K562 (cell line): ENCODE measurements around the gene CENPH. TPM values are rescaled to one million over a fixed set of nuclear protein-coding genes. Genes with fewer than 3 reads are reported as not detected.

Source experiments
- CEBPB ChIP-seq: fragments of 450-650 bp; IDR thresholded peaks from 2 replicates; pipeline ENCODE4 v1.6.1; 2016; ENCODE audit warnings: missing genetic modification characterization, missing compliant biosample characterization
- ESRRB ChIP-seq: fragments of 250-450 bp; sonication (Bioruptor Pico); IDR thresholded peaks from 2 replicates; pipeline ENCODE4 v1.5.0; 2020; ENCODE audit warnings: mild to moderate bottlenecking, moderate library complexity, borderline replicate concordance
- FOS ChIP-seq: IDR thresholded peaks from 3 replicates; pipeline ENCODE4 v1.6.1; 2011; ENCODE audit not compliant: insufficient read length; ENCODE audit errors: extremely low read depth
- HNRNPH1 ChIP-seq: fragments of 200-400 bp; formaldehyde crosslinking; optimal IDR thresholded peaks from 2 replicates; pipeline ENCODE3; 2017; ENCODE audit warnings: low read depth, mild to moderate bottlenecking, low read length, moderate library complexity
- KDM5B ChIP-seq: fragments of 200-600 bp; sonication (generic); IDR thresholded peaks from 2 replicates; pipeline ENCODE4 v1.6.1; 2012; ENCODE audit warnings: low read depth, mild to moderate bottlenecking, moderate library complexity, low read length, control low read depth, inconsistent platforms; ENCODE audit not compliant: insufficient replicate concordance
- MEF2D ChIP-seq: conservative IDR thresholded peaks from 2 replicates; pipeline ENCODE4 v1.6.1; 2016; ENCODE audit warnings: low read depth, missing genetic modification characterization, missing compliant biosample characterization
- PCBP2 ChIP-seq: fragments of 200-400 bp; formaldehyde crosslinking; IDR thresholded peaks from 2 replicates; pipeline ENCODE4 v1.6.1; 2018; ENCODE audit warnings: low read length, low read depth, mild to moderate bottlenecking, moderate library complexity; ENCODE audit not compliant: poor library complexity, severe bottlenecking
- POLR2AphosphoS2 ChIP-seq: IDR thresholded peaks from 2 replicates; pipeline ENCODE4 v1.6.1; 2012; ENCODE audit warnings: low read length, improper control_type of control experiment
- PURB ChIP-seq: sonication (generic); formaldehyde crosslinking; IDR thresholded peaks from 2 replicates; pipeline ENCODE4 v1.9.0; 2021; ENCODE audit warnings: low read depth, mild to moderate bottlenecking, missing genetic modification reagents
- RAD51 ChIP-seq: fragments of 450-650 bp; IDR thresholded peaks from 2 replicates; pipeline ENCODE4 v1.7.1; 2016; ENCODE audit warnings: low read depth, mild to moderate bottlenecking, borderline replicate concordance
- SMAD3 ChIP-seq: fragments of 450-650 bp; formaldehyde crosslinking; conservative IDR thresholded peaks from 2 replicates; pipeline ENCODE4 v1.4.0; 2020; ENCODE audit warnings: mild to moderate bottlenecking
- TRIM24 ChIP-seq, 2 experiments: fragments of 450-650 bp; IDR thresholded peaks; 2 replicates each; pipeline ENCODE4 v1.6.1; 2016
- ZMIZ1 ChIP-seq, 2 experiments: fragments of 150-350 bp in 1 of 2; IDR thresholded peaks; 2 replicates each; pipeline ENCODE4 v1.6.1; 2012 to 2016; ENCODE audit warnings: low read depth in 2 of 2, low read length in 2 of 2, mild to moderate bottlenecking in 1 of 2, moderate library complexity in 1 of 2
- ZNF212 ChIP-seq: fragments of 450-650 bp; formaldehyde crosslinking; IDR thresholded peaks from 2 replicates; pipeline ENCODE4 v1.4.0; 2020; ENCODE audit warnings: mild to moderate bottlenecking
- ZNF224 ChIP-seq: sonication (generic); formaldehyde crosslinking; IDR thresholded peaks from 2 replicates; pipeline ENCODE4 v1.8.0; 2022; ENCODE audit warnings: mild to moderate bottlenecking, missing genetic modification reagents
- ZNF316 ChIP-seq: fragments of 450-650 bp; IDR thresholded peaks from 2 replicates; pipeline ENCODE4 v1.6.1; 2016
- ZNF766 ChIP-seq: fragments of 200-800 bp; sonication (Bioruptor generic); conservative IDR thresholded peaks from 2 replicates; pipeline ENCODE4 v1.6.1; 2016; ENCODE audit warnings: missing genetic modification characterization, missing compliant biosample characterization
- polyA plus RNA-seq, 8 experiments: library from polyadenylated mRNA; depleted of rRNA in 4 of 8; stranded (reverse) in 5 of 8; unstranded in 3 of 8; fragments of >200 nt; fragmentation: Nextera tagmentation in 2 of 8; fragmentation: Illumina TruSeq in 1 of 8; extraction: Ambion mirVana in 2 of 8; extraction: Trizol in 1 of 8; gene quantifications; 2 replicates each; pipeline versions ENCODE4 v1.2.1 to v1.2.3, GENCODE V29; 2011 to 2014; ENCODE audit warnings: inconsistent platforms in 1 of 8, missing spikeins in 1 of 8
- total RNA-seq, 7 experiments: library from RNA; depleted of rRNA in 6 of 7; stranded (reverse); fragments of >200 nt in 6 of 7; fragmentation: Illumina TruSeq in 2 of 7; extraction: Trizol in 2 of 7; gene quantifications; 2 replicates each; pipeline versions ENCODE4 v1.2.1 to v1.2.3, GENCODE V29; 2011 to 2021; ENCODE audit warnings: low replicate concordance in 1 of 7
- TF ChIP-seq, protein P1 (sequence below): IDR thresholded peaks from 2 replicates; pipeline ENCODE4 v1.6.1; 2012; ENCODE audit warnings: low read depth, low read length, improper control_type of control experiment, borderline replicate concordance
- TF ChIP-seq, protein P2 (sequence below): fragments of 450-650 bp; IDR thresholded peaks from 2 replicates; pipeline ENCODE4 v1.6.1; 2016; ENCODE audit warnings: antibody characterized with exemption
- TF ChIP-seq, protein P3 (sequence below): IDR thresholded peaks from 2 replicates; pipeline ENCODE4 v1.6.1; 2011; ENCODE audit not compliant: insufficient read length; ENCODE audit errors: extremely low read depth

Gene CENPH
- total and polyA plus RNA-seq, 9 of the 15 experiments (the other 6 are each of a cell fraction or from before 2014, with no cell fraction given): 10.5 to 124 (median 74.9) TPM

- TF ChIP-seq, protein P1, sequence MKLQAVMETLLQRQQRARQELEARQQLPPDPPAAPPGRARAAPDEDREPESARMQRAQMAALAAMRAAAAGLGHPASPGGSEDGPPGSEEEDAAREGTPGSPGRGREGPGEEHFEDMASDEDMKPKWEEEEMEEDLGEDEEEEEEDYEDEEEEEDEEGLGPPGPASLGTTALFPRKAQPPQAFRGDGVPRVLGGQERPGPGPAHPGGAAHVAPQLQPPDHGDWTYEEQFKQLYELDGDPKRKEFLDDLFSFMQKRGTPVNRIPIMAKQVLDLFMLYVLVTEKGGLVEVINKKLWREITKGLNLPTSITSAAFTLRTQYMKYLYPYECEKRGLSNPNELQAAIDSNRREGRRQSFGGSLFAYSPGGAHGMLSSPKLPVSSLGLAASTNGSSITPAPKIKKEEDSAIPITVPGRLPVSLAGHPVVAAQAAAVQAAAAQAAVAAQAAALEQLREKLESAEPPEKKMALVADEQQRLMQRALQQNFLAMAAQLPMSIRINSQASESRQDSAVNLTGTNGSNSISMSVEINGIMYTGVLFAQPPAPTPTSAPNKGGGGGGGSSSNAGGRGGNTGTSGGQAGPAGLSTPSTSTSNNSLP: no peak
- TF ChIP-seq CEBPB (peak; percentile 96), FOS (no peak), ZNF224 (CRISPR knock-in tag) (no peak), ZNF316 (0 out of 2 replicates have a peak, but pooled peaks have one; percentile 11), SMAD3 (CRISPR knock-in tag) (no peak), MEF2D (tag) (0 out of 2 replicates have a peak, but pooled peaks have one; percentile 40), PURB (no peak), ZNF766 (no peak; the same call in 1 of the 2 replicates), HNRNPH1 (no peak), RAD51 (no peak), ESRRB (CRISPR knock-in tag) (no peak), KDM5B (peak; percentile 87), ZNF212 (CRISPR knock-in tag) (no peak), ZMIZ1 (IDR thresholded peaks at IDR 0.05; ENCODE audit: low read depth in 2 of 2, low read length in 2 of 2) (0 out of 4 replicates have a peak, but pooled peaks of 1 of the 2 experiments have one; percentile 27), TRIM24 (IDR thresholded peaks at IDR 0.05) (0 out of 4 replicates have a peak, but pooled peaks of 1 of the 2 experiments have one; percentile 31), PCBP2 (no peak), POLR2AphosphoS2 (no peak; the same call in 1 of the 2 replicates)
- TF ChIP-seq, protein P2, sequence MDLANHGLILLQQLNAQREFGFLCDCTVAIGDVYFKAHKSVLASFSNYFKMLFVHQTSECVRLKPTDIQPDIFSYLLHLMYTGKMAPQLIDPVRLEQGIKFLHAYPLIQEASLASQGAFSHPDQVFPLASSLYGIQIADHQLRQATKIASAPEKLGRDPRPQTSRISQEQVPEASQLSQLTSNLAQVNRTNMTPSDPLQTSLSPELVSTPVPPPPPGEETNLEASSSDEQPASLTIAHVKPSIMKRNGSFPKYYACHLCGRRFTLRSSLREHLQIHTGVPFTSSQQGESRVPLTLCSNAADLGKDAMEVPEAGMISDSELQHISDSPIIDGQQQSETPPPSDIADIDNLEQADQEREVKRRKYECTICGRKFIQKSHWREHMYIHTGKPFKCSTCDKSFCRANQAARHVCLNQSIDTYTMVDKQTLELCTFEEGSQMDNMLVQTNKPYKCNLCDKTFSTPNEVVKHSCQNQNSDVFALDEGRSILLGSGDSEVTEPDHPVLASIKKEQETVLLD: no peak
- TF ChIP-seq, protein P3, sequence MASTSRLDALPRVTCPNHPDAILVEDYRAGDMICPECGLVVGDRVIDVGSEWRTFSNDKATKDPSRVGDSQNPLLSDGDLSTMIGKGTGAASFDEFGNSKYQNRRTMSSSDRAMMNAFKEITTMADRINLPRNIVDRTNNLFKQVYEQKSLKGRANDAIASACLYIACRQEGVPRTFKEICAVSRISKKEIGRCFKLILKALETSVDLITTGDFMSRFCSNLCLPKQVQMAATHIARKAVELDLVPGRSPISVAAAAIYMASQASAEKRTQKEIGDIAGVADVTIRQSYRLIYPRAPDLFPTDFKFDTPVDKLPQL: no peak
These were observed at the start of gene CENPH (continued) for GRCh38 chr5:69189162-69190086.
